ENCODE data around the gene FAM227A.
"Not testable (repeated sequence)": the region's sequence is repeated elsewhere in the genome, so short reads cannot be mapped to it uniquely, and the experiment has no call there.

The FAM227A gene

GRCh38 chr22:38601221-38601764, 54.9 kb downstream of the FAM227A start:
- Histone ChIP-seq H3K36me3 (ENCODE audit: insufficient read depth, low read length) (no peaks in the 10 kb centered on the region), H3K4me1 (ENCODE audit: insufficient read depth, low read length, poor library complexity, severe bottlenecking) (no peaks in the 10 kb centered on the region), H2AFZ (ENCODE audit: low read length) (no peak overlapping the region), H3K9ac (ENCODE audit: low read depth, low read length, poor library complexity, severe bottlenecking) (no peak overlapping the region), H3K9me3 (ENCODE audit: insufficient read depth, low read depth, low read length) (no peaks in the 10 kb centered on the region), H4K20me1 (ENCODE audit: insufficient read depth, low read length, poor library complexity, severe bottlenecking) (no peaks in the 10 kb centered on the region), H3F3A (ENCODE audit: low read depth) (no peaks in the 10 kb centered on the region), H3K27me3 (ENCODE audit: insufficient read depth, low read length, poor library complexity, severe bottlenecking) (no peaks in the 10 kb centered on the region), H3K79me2 (ENCODE audit: insufficient read depth, low read length) (no peaks in the 10 kb centered on the region), H3K4me3 (ENCODE audit: low read length, poor library complexity, severe bottlenecking) (no peak overlapping the region), H3K4me2 (ENCODE audit: low read depth, low read length, poor library complexity, severe bottlenecking) (no peak overlapping the region), H3K9me2 (replicated peaks; ENCODE audit: low read depth, low read length) (no peaks in the 10 kb centered on the region)
- TF ChIP-seq, protein P1, sequence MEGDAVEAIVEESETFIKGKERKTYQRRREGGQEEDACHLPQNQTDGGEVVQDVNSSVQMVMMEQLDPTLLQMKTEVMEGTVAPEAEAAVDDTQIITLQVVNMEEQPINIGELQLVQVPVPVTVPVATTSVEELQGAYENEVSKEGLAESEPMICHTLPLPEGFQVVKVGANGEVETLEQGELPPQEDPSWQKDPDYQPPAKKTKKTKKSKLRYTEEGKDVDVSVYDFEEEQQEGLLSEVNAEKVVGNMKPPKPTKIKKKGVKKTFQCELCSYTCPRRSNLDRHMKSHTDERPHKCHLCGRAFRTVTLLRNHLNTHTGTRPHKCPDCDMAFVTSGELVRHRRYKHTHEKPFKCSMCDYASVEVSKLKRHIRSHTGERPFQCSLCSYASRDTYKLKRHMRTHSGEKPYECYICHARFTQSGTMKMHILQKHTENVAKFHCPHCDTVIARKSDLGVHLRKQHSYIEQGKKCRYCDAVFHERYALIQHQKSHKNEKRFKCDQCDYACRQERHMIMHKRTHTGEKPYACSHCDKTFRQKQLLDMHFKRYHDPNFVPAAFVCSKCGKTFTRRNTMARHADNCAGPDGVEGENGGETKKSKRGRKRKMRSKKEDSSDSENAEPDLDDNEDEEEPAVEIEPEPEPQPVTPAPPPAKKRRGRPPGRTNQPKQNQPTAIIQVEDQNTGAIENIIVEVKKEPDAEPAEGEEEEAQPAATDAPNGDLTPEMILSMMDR (conservative IDR thresholded peaks at IDR 0.05; ENCODE audit: low read length) = no peak
- no peak for TF ChIP-seq EZH2phosphoT487 (IDR thresholded peaks at IDR 0.05; ENCODE audit: borderline replicate concordance)

- H3K4me2 ChIP-seq (ENCODE audit: low read depth, low read length, poor library complexity, severe bottlenecking) = no peak overlapping the region
- no peaks in the 10 kb centered on the region for H3K4me1 ChIP-seq (ENCODE audit: insufficient read depth, low read length, poor library complexity, severe bottlenecking)
- no peaks in the 10 kb centered on the region for H3F3A ChIP-seq (ENCODE audit: low read depth)
- no peak for TF ChIP-seq EZH2phosphoT487 (IDR thresholded peaks at IDR 0.05; ENCODE audit: borderline replicate concordance)
- TF ChIP-seq, protein P1 (conservative IDR thresholded peaks at IDR 0.05; ENCODE audit: low read length) = no peak
- H4K20me1 ChIP-seq (ENCODE audit: insufficient read depth, low read length, poor library complexity, severe bottlenecking) = no peaks in the 10 kb centered on the region
- H3K9me3 ChIP-seq (ENCODE audit: insufficient read depth, low read depth, low read length) = no peaks in the 10 kb centered on the region
- H3K9ac ChIP-seq (ENCODE audit: low read depth, low read length, poor library complexity, severe bottlenecking) = no peak overlapping the region
- no peaks in the 10 kb centered on the region for H3K27me3 ChIP-seq (ENCODE audit: insufficient read depth, low read length, poor library complexity, severe bottlenecking)
- H3K36me3 ChIP-seq (ENCODE audit: insufficient read depth, low read length) = no peaks in the 10 kb centered on the region
- no peaks in the 10 kb centered on the region for H3K9me2 ChIP-seq (replicated peaks; ENCODE audit: low read depth, low read length)
- no peaks in the 10 kb centered on the region for H3K79me2 ChIP-seq (ENCODE audit: insufficient read depth, low read length)
- no peak overlapping the region for H3K4me3 ChIP-seq (ENCODE audit: low read length, poor library complexity, severe bottlenecking)
- H2AFZ ChIP-seq (ENCODE audit: low read length) = no peak overlapping the region
Observed at GRCh38 chr22:38599466-38599865, 56.7 kb downstream of the FAM227A start.

GRCh38 chr22:38582923-38583322, 73.3 kb downstream of the FAM227A start:
- not testable (repeated sequence) for H3K4me1 ChIP-seq (ENCODE audit: insufficient read depth, low read length, poor library complexity, severe bottlenecking); H3K79me2 ChIP-seq (ENCODE audit: insufficient read depth, low read length); H3K9ac ChIP-seq (ENCODE audit: low read depth, low read length, poor library complexity, severe bottlenecking); H4K20me1 ChIP-seq (ENCODE audit: insufficient read depth, low read length, poor library complexity, severe bottlenecking); H3K4me3 ChIP-seq (ENCODE audit: low read length, poor library complexity, severe bottlenecking); H3K36me3 ChIP-seq (ENCODE audit: insufficient read depth, low read length); H3K4me2 ChIP-seq (ENCODE audit: low read depth, low read length, poor library complexity, severe bottlenecking); H3K9me2 ChIP-seq (replicated peaks; ENCODE audit: low read depth, low read length); H3F3A ChIP-seq (ENCODE audit: low read depth); H3K9me3 ChIP-seq (ENCODE audit: insufficient read depth, low read depth, low read length); H2AFZ ChIP-seq (ENCODE audit: low read length); H3K27me3 ChIP-seq (ENCODE audit: insufficient read depth, low read length, poor library complexity, severe bottlenecking)

GRCh38 chr22:38578505-38578904, 77.7 kb downstream of the FAM227A start:
- Histone ChIP-seq H3K36me3 (ENCODE audit: insufficient read depth, low read length) (no peaks in the 10 kb centered on the region), H3K4me1 (ENCODE audit: insufficient read depth, low read length, poor library complexity, severe bottlenecking) (no peaks in the 10 kb centered on the region), H3K4me3 (ENCODE audit: low read length, poor library complexity, severe bottlenecking) (no peak overlapping the region), H2AFZ (ENCODE audit: low read length) (no peak overlapping the region), H3K4me2 (ENCODE audit: low read depth, low read length, poor library complexity, severe bottlenecking) (no peak overlapping the region), H3K9me2 (replicated peaks; ENCODE audit: low read depth, low read length) (no peaks in the 10 kb centered on the region), H3K9me3 (ENCODE audit: insufficient read depth, low read depth, low read length) (no peaks in the 10 kb centered on the region), H3K27me3 (ENCODE audit: insufficient read depth, low read length, poor library complexity, severe bottlenecking) (no peaks in the 10 kb centered on the region), H3K79me2 (ENCODE audit: insufficient read depth, low read length) (no peaks in the 10 kb centered on the region), H4K20me1 (ENCODE audit: insufficient read depth, low read length, poor library complexity, severe bottlenecking) (no peaks in the 10 kb centered on the region), H3F3A (ENCODE audit: low read depth) (no peaks in the 10 kb centered on the region), H3K9ac (ENCODE audit: low read depth, low read length, poor library complexity, severe bottlenecking) (no peak overlapping the region)
- TF ChIP-seq EZH2phosphoT487 (IDR thresholded peaks at IDR 0.05; ENCODE audit: borderline replicate concordance) = no peak
- TF ChIP-seq, protein P1 (conservative IDR thresholded peaks at IDR 0.05; ENCODE audit: low read length) = no peak

All from Loucy (cell line).